GM21576 (cell line): ENCODE measurements around the gene CST4.
"Not testable (repeated sequence)": the region's sequence is repeated elsewhere in the genome, so short reads cannot be mapped to it uniquely, and the experiment has no call there.

Source experiments
- ATAC-seq: cut with Tn5 transposase; IDR thresholded peaks from one replicate; pipeline ENCODE4 v1.9.1; 2021; ENCODE audit warnings: mild to moderate bottlenecking, moderate library complexity; ENCODE audit not compliant: unreplicated experiment

The CST4 gene

GRCh38 chr20:23645575-23645974 lies 43.3 kb downstream of the CST4 start:
- ATAC-seq, result no peak

GRCh38 chr20:23644164-23644563 lies 44.7 kb downstream of the CST4 start:
- ATAC-seq, result no peak

- ATAC-seq, result no peak
These were observed 45.2 kb downstream of the CST4 start for GRCh38 chr20:23643659-23644058.

- ATAC-seq, result no peak
These were observed 46.7 kb downstream of the CST4 start for GRCh38 chr20:23641936-23642751.

GRCh38 chr20:23640671-23641667 lies 47.9 kb downstream of the CST4 start:
- no peak for ATAC-seq

GRCh38 chr20:23640018-23640601 lies 48.7 kb downstream of the CST4 start:
- no peak for ATAC-seq

GRCh38 chr20:23639490-23639958 lies 49.3 kb downstream of the CST4 start:
- ATAC-seq, result no peak

GRCh38 chr20:23638309-23638708 lies 50.5 kb downstream of the CST4 start:
- ATAC-seq, result no peak

GRCh38 chr20:23637282-23638221 lies 51.3 kb downstream of the CST4 start, which contains the start of gene CST3:
CST3 (minus strand) TSS chr20:23637955; CDS start chr20:23637862, 93 bp downstream.
- peak; percentile 41 for ATAC-seq

GRCh38 chr20:23636908-23637281 lies 51.9 kb downstream of the CST4 start:
- no peak for ATAC-seq

GRCh38 chr20:23636182-23636907 lies 52.5 kb downstream of the CST4 start:
- no peak for ATAC-seq

GRCh38 chr20:23635768-23636090 lies 53.1 kb downstream of the CST4 start:
- not testable (repeated sequence) for ATAC-seq
